ENCODE results near the gene IL9. TPM values are rescaled to one million over a fixed set of nuclear protein-coding genes. Genes with fewer than 3 reads are reported as not detected.

The IL9 gene
- total RNA-seq, 3 donors from 2014 or later: 74.3 to 198 (median 134) TPM

GRCh38 chr5:135883441-135883840, 12.2 kb downstream of the IL9 start:
- Mint-ChIP-seq H3K27me3 (ENCODE audit: low read depth) (peaks cover 15% of the 10 kb centered on the region), H3K36me3 (ENCODE audit: insufficient read depth) (no peaks in the 10 kb centered on the region), H3K4me3 (no peak overlapping the region), H3K9me3 (no peaks in the 10 kb centered on the region), H3K4me1 (ENCODE audit: low read depth) (peaks cover 6% of the 10 kb centered on the region)
- ATAC-seq (no peak), DNase-seq (no peak)

- Mint-ChIP-seq H3K27me3 (ENCODE audit: low read depth) (peaks cover 15% of the 10 kb centered on the region), H3K9me3 (no peaks in the 10 kb centered on the region), H3K4me1 (ENCODE audit: low read depth) (peaks cover 6% of the 10 kb centered on the region), H3K4me3 (no peak overlapping the region), H3K36me3 (ENCODE audit: insufficient read depth) (no peaks in the 10 kb centered on the region)
- ATAC-seq (no peak), DNase-seq (no peak)
Measured at GRCh38 chr5:135883026-135883425, 12.6 kb downstream of the IL9 start.

DNA sequence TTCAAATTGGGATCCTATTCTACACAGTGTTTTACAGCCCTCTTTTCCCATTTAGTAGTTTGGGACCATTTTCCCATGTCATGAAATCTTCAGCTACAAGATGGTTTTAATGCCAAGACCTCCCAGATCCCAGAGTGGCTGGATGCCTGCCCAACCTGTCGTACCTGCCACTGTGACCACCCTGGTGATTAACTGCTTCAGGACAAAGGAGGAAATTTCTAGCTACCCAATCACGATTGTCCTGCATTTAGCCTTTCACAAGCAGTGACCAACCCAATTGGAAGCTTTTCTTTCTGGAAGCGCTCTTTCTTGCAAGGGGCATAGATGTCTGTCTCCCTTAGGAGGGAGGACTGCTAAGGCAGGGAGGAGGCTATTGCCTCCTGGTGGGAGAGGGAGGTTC, 13.8 kb downstream of the IL9 start:
- DNase-seq: no peak
- ATAC-seq: no peak
- H3K4me3 Mint-ChIP-seq: no peak overlapping the region
- H3K9me3 Mint-ChIP-seq: no peaks in the 10 kb centered on the region
- H3K27me3 Mint-ChIP-seq (ENCODE audit: low read depth): peaks cover 15% of the 10 kb centered on the region
- H3K4me1 Mint-ChIP-seq (ENCODE audit: low read depth): no peaks in the 10 kb centered on the region
- H3K36me3 Mint-ChIP-seq (ENCODE audit: insufficient read depth): no peaks in the 10 kb centered on the region

DNA sequence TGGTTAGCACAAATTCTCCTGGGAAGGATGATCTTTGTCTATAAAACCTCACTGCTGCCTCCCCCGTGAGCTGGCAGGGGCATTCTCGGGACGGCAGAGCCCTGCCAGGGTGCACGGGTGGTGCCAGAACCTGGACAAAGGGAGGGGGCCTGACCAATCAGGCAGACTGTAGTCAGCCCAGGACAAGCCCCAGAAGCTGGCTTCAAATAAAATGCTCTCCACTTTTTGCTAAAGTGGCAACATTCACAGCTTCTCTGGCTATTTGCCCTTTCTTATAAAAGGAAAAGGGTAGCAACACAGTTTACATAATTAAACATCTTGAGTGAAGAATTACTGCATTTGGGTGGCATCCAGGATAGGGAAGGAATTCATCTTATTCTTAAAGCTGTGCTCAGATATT, 14.4 kb downstream of the IL9 start:
- Mint-ChIP-seq H3K9me3 (no peaks in the 10 kb centered on the region), H3K36me3 (ENCODE audit: insufficient read depth) (no peaks in the 10 kb centered on the region), H3K27me3 (ENCODE audit: low read depth) (peaks cover 15% of the 10 kb centered on the region), H3K4me1 (ENCODE audit: low read depth) (no peaks in the 10 kb centered on the region), H3K4me3 (no peak overlapping the region)
- ATAC-seq (no peak), DNase-seq (no peak)

DNA sequence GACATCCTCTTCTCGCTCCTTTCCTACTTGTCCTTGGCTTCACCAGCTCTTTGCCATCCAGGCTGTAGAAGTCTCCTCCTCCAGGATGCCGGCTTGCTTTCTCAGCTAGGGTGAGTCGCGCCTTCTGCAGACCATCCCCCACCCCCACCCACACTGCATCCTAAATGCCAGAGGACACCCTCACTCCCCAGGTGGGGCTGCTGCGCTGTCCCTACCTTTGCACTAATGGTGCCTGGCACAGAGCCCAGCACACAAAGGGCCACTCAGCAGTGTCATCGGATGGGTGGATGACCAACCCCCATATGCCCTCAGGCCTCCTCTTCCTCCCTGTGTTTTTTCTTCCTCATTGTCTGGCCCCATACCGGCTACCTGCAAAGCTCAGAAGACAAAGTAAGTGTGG, 14.8 kb downstream of the IL9 start:
- Mint-ChIP-seq H3K36me3 (ENCODE audit: insufficient read depth) (no peaks in the 10 kb centered on the region), H3K4me3 (no peak overlapping the region), H3K27me3 (ENCODE audit: low read depth) (peaks cover 15% of the 10 kb centered on the region), H3K9me3 (no peaks in the 10 kb centered on the region), H3K4me1 (ENCODE audit: low read depth) (no peaks in the 10 kb centered on the region)
- DNase-seq (no peak), ATAC-seq (no peak)

GRCh38 chr5:135880278-135880677, 15.4 kb downstream of the IL9 start:
- Mint-ChIP-seq H3K27me3 (ENCODE audit: low read depth) (peaks cover 12% of the 10 kb centered on the region), H3K9me3 (no peaks in the 10 kb centered on the region), H3K4me3 (no peak overlapping the region), H3K4me1 (ENCODE audit: low read depth) (no peaks in the 10 kb centered on the region), H3K36me3 (ENCODE audit: insufficient read depth) (no peaks in the 10 kb centered on the region)
- ATAC-seq (no peak), DNase-seq (no peak)

- Mint-ChIP-seq H3K9me3 (no peaks in the 10 kb centered on the region), H3K36me3 (ENCODE audit: insufficient read depth) (no peaks in the 10 kb centered on the region), H3K4me3 (no peak overlapping the region), H3K4me1 (ENCODE audit: low read depth) (no peaks in the 10 kb centered on the region), H3K27me3 (ENCODE audit: low read depth) (peaks cover 11% of the 10 kb centered on the region)
- no peak for DNase-seq
- ATAC-seq: no peak
Measured at GRCh38 chr5:135879591-135879990, 16.1 kb downstream of the IL9 start.

DNA sequence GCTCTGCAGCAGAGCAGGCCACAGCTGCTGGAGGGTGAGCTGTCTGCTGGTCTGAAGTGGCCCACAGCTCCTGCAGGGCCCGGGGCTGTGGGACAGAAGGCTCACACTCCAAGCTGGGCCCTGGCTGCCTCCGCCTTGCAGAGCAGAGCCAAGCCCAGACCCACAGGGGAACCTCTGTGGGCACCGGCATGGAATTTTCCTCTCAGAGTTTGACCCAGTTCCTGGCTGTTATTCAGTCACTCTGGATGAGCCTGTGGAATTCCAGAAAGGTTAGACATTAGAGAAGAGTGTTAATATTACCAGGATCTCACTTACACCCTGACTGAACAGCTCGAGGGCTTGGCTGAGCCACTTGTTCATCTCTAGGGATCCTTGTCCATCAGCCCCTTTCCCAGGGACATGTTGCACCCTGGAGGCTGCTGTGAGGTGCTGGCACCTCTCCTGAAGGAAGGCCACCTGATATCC, 17.5 kb downstream of the IL9 start:
- Mint-ChIP-seq H3K9me3 (no peaks in the 10 kb centered on the region), H3K27me3 (ENCODE audit: low read depth) (peaks cover 8% of the 10 kb centered on the region), H3K36me3 (ENCODE audit: insufficient read depth) (no peaks in the 10 kb centered on the region), H3K4me3 (no peak overlapping the region), H3K4me1 (ENCODE audit: low read depth) (no peaks in the 10 kb centered on the region)
- DNase-seq (no peak), ATAC-seq (no peak)

DNA sequence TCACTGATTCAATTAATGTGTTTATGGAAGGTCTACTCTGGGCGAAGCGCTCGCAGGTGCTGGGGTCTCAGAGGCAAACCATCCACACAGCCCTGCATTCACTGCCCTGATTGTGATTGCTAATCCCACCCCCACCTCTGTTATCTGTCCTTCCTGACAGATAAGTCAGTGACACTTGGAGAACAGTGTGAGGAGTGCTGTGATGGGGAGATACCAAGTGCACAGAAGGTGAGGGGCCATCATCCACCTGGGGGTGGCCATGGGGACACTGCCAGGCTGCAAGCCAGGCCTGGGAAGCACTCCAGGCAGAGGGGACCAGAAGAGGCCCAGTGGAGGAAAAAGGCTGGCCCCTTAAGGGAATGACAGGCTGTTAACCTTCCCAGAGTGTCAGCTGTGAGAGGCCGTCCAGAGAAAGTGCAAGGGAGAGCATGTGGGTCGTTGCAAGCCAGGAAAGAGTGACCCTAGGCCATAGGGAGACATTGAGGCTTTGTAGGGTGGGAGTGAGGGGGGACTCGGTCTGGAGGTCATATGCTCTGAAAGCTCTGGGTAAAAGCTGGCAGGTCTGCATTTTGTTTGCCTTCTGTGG, 18.0 kb downstream of the IL9 start:
- Mint-ChIP-seq H3K36me3 (ENCODE audit: insufficient read depth) (no peaks in the 10 kb centered on the region), H3K9me3 (no peaks in the 10 kb centered on the region), H3K4me1 (ENCODE audit: low read depth) (no peaks in the 10 kb centered on the region), H3K4me3 (no peak overlapping the region), H3K27me3 (ENCODE audit: low read depth) (peaks cover 6% of the 10 kb centered on the region)
- ATAC-seq (no peak), DNase-seq (no peak)

DNA sequence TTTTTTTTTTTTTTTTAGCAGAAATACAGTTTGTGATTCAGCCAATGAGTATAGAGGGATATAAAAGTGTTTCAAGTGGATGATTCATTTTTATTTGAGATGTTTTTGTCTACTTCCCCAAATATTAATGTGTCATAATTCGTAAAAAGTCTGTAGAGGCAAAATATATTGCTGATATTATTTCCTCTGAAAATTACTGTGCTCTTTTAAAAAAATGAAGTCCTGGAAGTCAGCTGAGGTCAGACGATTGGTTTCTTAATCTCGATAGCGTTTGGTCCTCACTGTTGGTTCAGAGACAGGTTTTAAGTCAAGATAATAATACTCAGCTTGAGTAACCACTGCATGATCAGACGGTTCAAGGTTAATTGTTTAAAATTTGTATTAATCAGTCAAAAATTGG, 19.5 kb downstream of the IL9 start:
- H3K4me3 Mint-ChIP-seq: no peak overlapping the region
- no peaks in the 10 kb centered on the region for H3K36me3 Mint-ChIP-seq (ENCODE audit: insufficient read depth)
- no peaks in the 10 kb centered on the region for H3K4me1 Mint-ChIP-seq (ENCODE audit: low read depth)
- no peaks in the 10 kb centered on the region for H3K9me3 Mint-ChIP-seq
- H3K27me3 Mint-ChIP-seq (ENCODE audit: low read depth): peaks cover 4% of the 10 kb centered on the region
- ATAC-seq: no peak
- no peak for DNase-seq

DNA sequence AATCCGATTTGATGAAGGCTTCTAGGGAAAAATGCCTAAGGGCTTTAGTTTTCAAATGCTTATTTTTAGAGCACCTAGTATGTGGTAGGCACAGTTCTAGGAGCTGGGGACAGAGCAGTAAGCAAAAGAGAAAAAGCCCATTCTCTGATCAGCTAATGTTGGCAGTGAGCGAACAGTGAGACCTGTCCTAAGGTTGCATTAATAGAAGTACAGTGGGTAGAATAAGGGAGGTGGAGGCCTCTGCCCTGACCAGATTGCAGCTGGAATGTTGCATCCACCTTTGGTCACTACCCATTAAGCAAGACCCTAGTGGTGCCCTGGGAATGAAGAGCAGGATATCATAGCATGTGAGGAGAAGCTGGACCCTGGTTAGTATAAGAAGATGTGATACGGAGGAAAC, 20.1 kb downstream of the IL9 start:
- DNase-seq (no peak), ATAC-seq (no peak)
- Mint-ChIP-seq H3K36me3 (ENCODE audit: insufficient read depth) (no peaks in the 10 kb centered on the region), H3K27me3 (ENCODE audit: low read depth) (peaks cover 4% of the 10 kb centered on the region), H3K9me3 (no peaks in the 10 kb centered on the region), H3K4me1 (ENCODE audit: low read depth) (no peaks in the 10 kb centered on the region), H3K4me3 (no peak overlapping the region)

DNA sequence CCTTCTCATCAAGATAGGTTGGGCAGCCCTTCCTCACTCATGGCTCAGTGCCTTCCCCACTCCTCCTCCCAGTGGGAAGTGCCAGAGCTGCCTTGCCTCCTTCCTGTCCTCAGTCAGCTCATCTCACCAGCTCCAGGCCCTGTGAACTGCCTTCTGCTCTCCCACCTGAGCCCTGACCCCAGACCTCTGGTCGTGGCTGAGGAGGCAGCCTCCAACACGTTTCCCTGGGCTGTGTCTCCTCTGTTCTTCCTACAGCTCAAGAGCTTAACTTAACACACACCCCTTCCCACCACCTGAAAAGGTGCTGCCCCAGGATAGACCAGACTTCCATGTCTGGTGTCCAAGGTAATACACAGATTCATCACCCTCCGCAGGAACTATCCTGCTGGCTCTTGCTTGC, 21.2 kb downstream of the IL9 start:
- Mint-ChIP-seq H3K9me3 (no peaks in the 10 kb centered on the region), H3K36me3 (ENCODE audit: insufficient read depth) (no peaks in the 10 kb centered on the region), H3K27me3 (ENCODE audit: low read depth) (no peaks in the 10 kb centered on the region), H3K4me1 (ENCODE audit: low read depth) (no peaks in the 10 kb centered on the region), H3K4me3 (no peak overlapping the region)
- ATAC-seq: no peak
- DNase-seq: no peak

DNA sequence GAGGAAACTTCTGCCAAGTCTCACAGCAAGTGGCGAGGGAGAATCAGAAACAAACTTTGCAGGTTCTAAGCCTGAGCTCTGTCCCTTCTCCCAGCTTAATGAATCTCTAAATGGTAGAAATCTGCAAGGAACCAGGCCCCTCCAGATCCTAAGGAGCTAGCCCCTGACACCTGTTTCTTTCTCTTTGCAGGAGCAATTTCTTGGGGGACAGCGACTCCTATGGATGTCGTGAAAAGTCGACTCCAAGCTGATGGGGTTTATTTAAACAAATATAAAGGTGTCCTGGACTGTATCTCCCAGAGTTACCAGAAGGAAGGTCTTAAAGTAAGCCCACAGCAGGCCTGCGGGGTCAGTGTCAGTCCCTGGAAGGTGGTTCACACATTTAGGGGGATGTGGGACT, 21.8 kb downstream of the IL9 start:
- no peaks in the 10 kb centered on the region for H3K36me3 Mint-ChIP-seq (ENCODE audit: insufficient read depth)
- H3K4me3 Mint-ChIP-seq: no peak overlapping the region
- no peaks in the 10 kb centered on the region for H3K27me3 Mint-ChIP-seq (ENCODE audit: low read depth)
- DNase-seq (no peak), ATAC-seq (no peak)
- no peaks in the 10 kb centered on the region for H3K4me1 Mint-ChIP-seq (ENCODE audit: low read depth)
- H3K9me3 Mint-ChIP-seq: no peaks in the 10 kb centered on the region

DNA sequence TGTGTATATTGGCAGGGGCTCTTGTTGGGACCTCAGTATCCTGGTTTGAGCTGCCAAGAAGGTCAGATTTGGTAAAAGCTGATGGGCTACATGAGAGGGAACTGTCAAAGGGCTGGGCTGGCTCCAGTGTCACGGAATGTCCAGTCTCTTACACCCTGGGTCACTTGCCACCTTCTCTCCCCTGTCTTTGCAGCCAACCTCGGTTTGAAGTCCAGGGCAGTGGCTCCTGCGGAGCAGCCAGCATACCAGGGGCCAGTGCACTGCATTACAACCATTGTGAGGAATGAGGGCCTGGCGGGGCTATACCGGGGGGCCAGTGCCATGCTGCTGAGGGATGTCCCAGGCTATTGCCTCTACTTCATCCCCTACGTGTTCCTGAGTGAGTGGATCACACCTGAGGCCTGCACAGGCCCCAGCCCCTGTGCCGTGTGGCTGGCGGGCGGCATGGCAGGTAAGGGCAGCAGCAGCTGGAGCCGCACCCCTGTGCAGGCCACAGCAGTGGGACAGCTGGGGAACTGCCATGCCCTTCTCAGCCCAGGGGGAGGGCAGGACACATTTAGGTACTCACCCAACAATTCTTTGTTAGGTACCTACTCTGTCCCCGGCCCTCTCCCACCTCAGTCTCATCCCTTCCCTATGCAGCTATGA, 24.2 kb downstream of the IL9 start:
- no peaks in the 10 kb centered on the region for H3K27me3 Mint-ChIP-seq (ENCODE audit: low read depth)
- H3K36me3 Mint-ChIP-seq (ENCODE audit: insufficient read depth): no peaks in the 10 kb centered on the region
- ATAC-seq (no peak), DNase-seq (no peak)
- H3K4me3 Mint-ChIP-seq: no peak overlapping the region
- H3K4me1 Mint-ChIP-seq (ENCODE audit: low read depth): no peaks in the 10 kb centered on the region
- H3K9me3 Mint-ChIP-seq: no peaks in the 10 kb centered on the region

DNA sequence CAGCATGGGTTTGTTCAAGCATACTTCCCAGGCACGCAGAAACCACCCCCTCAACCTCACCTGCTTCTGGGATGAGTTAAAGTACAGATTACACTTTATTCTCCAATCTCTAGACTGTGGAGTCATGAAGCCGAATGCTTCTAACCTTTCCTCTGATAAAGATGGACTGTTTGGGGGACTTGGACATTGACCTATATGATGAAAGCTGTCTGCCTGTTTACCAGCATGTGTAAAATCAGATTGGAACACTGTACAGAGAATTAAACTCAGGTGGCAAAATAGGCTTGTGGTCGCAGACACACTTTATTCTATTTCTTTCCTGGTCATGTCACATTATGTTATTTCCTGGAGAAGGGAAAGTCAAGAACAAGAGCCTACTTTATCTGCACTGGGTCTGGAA, 25.7 kb downstream of the IL9 start:
- H3K4me3 Mint-ChIP-seq: no peak overlapping the region
- DNase-seq: no peak
- H3K9me3 Mint-ChIP-seq: no peaks in the 10 kb centered on the region
- peaks cover 3% of the 10 kb centered on the region for H3K27me3 Mint-ChIP-seq (ENCODE audit: low read depth)
- no peaks in the 10 kb centered on the region for H3K36me3 Mint-ChIP-seq (ENCODE audit: insufficient read depth)
- H3K4me1 Mint-ChIP-seq (ENCODE audit: low read depth): no peaks in the 10 kb centered on the region
- ATAC-seq: no peak
